K562 (cell line): ENCODE measurements around the gene CFAP20. TPM values are rescaled to one million over a fixed set of nuclear protein-coding genes. Genes with fewer than 3 reads are reported as not detected.

Experiments used
- ATAC-seq: fragments of 200-7000 bp; cut with Tn5 transposase; 3 replicates; pipeline ENCODE4 v1.9.1; 2020; ENCODE audit warnings: moderate library complexity
- BruUV-seq: library from RNA; stranded (reverse); fragments of 400-500 nt; replicated peaks from 2 replicates; lab custom pipeline; 2021; lab: Mats Ljungman, UMichigan
- CTCF ChIA-PET: fragments of 300-600 bp; formaldehyde crosslinking; extraction: SDS; loops from one replicate; lab custom pipeline; 2021; ENCODE audit warnings: low intra/inter-chr PET ratio; lab: Yijun Ruan, JAX
- POLR2A ChIA-PET: fragments of 300-600, 350-650 bp; sonication (Branson Sonifier 250); formaldehyde crosslinking; extraction: SDS; loops from one replicate; lab custom pipeline; 2021; ENCODE audit warnings: antibody characterized with exemption, inconsistent platforms; lab: Yijun Ruan, JAX
- DNase-seq, 4 experiments: peaks; one replicate each; pipeline versions ENCODE4 v3.0.0 to v3.0.0-alpha.2; 2011 to 2018; ENCODE audit warnings: low spot score in 3 of 4, mixed read lengths in 3 of 4; ENCODE audit errors: extremely low read depth in 1 of 4
- FAIRE-seq: peaks from 2 replicates; lab custom pipeline; 2011; peaks lifted over from hg19 to GRCh38; lab: Jason Lieb, UNC
- H2AFZ ChIP-seq: 2 replicates; pipeline ENCODE4 v1.6.0; 2011; ENCODE audit warnings: low read depth, low read length, control low read depth, inconsistent platforms
- H3K27ac ChIP-seq: fragments of 200-600 bp; 3 replicates; pipeline ENCODE4 v1.8.0; 2011; ENCODE audit warnings: low read depth, mild to moderate bottlenecking, control low read depth, inconsistent platforms, low read length, moderate library complexity, mixed read lengths; ENCODE audit errors: extremely low read depth
- H3K27me3 ChIP-seq, 2 experiments: fragments of 300-600 bp in 1 of 2; 2 replicates in 1 of 2; 3 replicates in 1 of 2; pipeline versions ENCODE4 v1.6.0 to v1.8.0; 2011; ENCODE audit warnings: inconsistent platforms in 2 of 2, low read length in 2 of 2, mild to moderate bottlenecking in 1 of 2, mixed read lengths in 1 of 2, moderate library complexity in 1 of 2; ENCODE audit not compliant: control insufficient read depth in 2 of 2, insufficient read depth in 2 of 2
- H3K36me3 ChIP-seq: fragments of 300-600 bp; 3 replicates; pipeline ENCODE4 v1.8.0; 2011; ENCODE audit warnings: mild to moderate bottlenecking, low read length, inconsistent platforms; ENCODE audit not compliant: control insufficient read depth, insufficient read depth
- H3K4me1 ChIP-seq, 2 experiments: fragments of 200-600 bp in 1 of 2; replicated peaks in 1 of 2; 2 replicates in 1 of 2; 3 replicates in 1 of 2; pipeline versions ENCODE4 v1.5.1 to v1.8.0; 2011; ENCODE audit warnings: inconsistent platforms in 2 of 2, low read length in 2 of 2, mild to moderate bottlenecking in 1 of 2, mixed read lengths in 1 of 2, moderate library complexity in 1 of 2; ENCODE audit not compliant: control insufficient read depth in 2 of 2, insufficient read depth in 2 of 2
- H3K4me2 ChIP-seq: 2 replicates; pipeline ENCODE4 v1.6.1; 2011; ENCODE audit warnings: low read length, control low read depth, inconsistent platforms, mixed read lengths; ENCODE audit not compliant: insufficient read depth
- H3K4me3 ChIP-seq: fragments of 200-600 bp; sonication (generic), shearing (Covaris generic); 2 replicates; pipeline ENCODE4 v1.5.1; 2016; ENCODE audit warnings: control low read depth, inconsistent platforms
- H3K79me2 ChIP-seq: fragments of 200-600 bp; 3 replicates; pipeline ENCODE4 v1.8.0; 2011; ENCODE audit warnings: low read length, inconsistent platforms; ENCODE audit not compliant: control insufficient read depth, insufficient read depth
- H3K9ac ChIP-seq, 2 experiments: 2 replicates each; pipeline versions ENCODE4 v1.6.0 to v1.6.1; 2011; ENCODE audit warnings: low read depth in 2 of 2, low read length in 2 of 2, control low read depth in 1 of 2, inconsistent platforms in 1 of 2, mild to moderate bottlenecking in 1 of 2, mixed read lengths in 1 of 2; ENCODE audit not compliant: insufficient read depth in 1 of 2
- H3K9me1 ChIP-seq: one replicate; pipeline ENCODE4 v1.6.0; 2011; ENCODE audit warnings: inconsistent platforms, mild to moderate bottlenecking, low read length, moderate library complexity; ENCODE audit not compliant: control insufficient read depth, insufficient read depth
- H3K9me3 ChIP-seq: replicated peaks from 2 replicates; pipeline ENCODE4 v1.5.1; 2011; ENCODE audit warnings: low read depth, low read length, inconsistent platforms; ENCODE audit not compliant: control insufficient read depth, insufficient read depth
- H4K20me1 ChIP-seq: replicated peaks from 2 replicates; pipeline ENCODE4 v1.6.1; 2011; ENCODE audit warnings: low read length, inconsistent platforms, mixed read lengths; ENCODE audit not compliant: control insufficient read depth, insufficient read depth
- BACH1 ChIP-seq: fragments of 200-800 bp; sonication (Bioruptor generic); IDR thresholded peaks from 2 replicates; pipeline ENCODE4 v1.6.1; 2016; ENCODE audit warnings: missing genetic modification characterization, missing compliant biosample characterization
- BDP1 ChIP-seq: IDR thresholded peaks from 3 replicates; pipeline ENCODE4 v1.6.1; 2011; ENCODE audit not compliant: insufficient read length, insufficient read depth
- CHD2 ChIP-seq: IDR thresholded peaks from 2 replicates; pipeline ENCODE4 v1.6.1; 2011; ENCODE audit warnings: low read depth, low read length
- DACH1 ChIP-seq: fragments of 450-650 bp; IDR thresholded peaks from 2 replicates; pipeline ENCODE4 v1.6.1; 2018; ENCODE audit not compliant: partially characterized antibody
- ETV1 ChIP-seq: fragments of 450-650 bp; conservative IDR thresholded peaks from 2 replicates; pipeline ENCODE4 v1.6.1; 2016; ENCODE audit warnings: missing genetic modification characterization, control low read depth, low read depth, missing compliant biosample characterization
- GTF2A2 ChIP-seq: IDR thresholded peaks from 2 replicates; pipeline ENCODE4 v1.6.1; 2016; ENCODE audit warnings: mild to moderate bottlenecking, missing genetic modification characterization, missing compliant biosample characterization
- MCM5 ChIP-seq: fragments of 450-650 bp; IDR thresholded peaks from 2 replicates; pipeline ENCODE4 v1.6.1; 2016; ENCODE audit warnings: low read depth
- RB1 ChIP-seq: fragments of 450-650 bp; IDR thresholded peaks from 2 replicates; pipeline ENCODE4 v1.6.1; 2017; ENCODE audit warnings: low read depth, mild to moderate bottlenecking
- SMAD2 ChIP-seq: fragments of 150-350 bp; IDR thresholded peaks from 2 replicates; pipeline ENCODE4 v1.6.1; 2014; ENCODE audit warnings: low read depth, mild to moderate bottlenecking, low read length
- WGBS: fragments of 100-300 bp; shearing (Covaris generic); methylation state at CpG from one replicate; pipeline ENCODE4 v1.1.6; 2016; ENCODE audit warnings: low coverage, mixed read lengths; ENCODE audit not compliant: insufficient coverage; ENCODE audit errors: missing lambda C conversion rate; 5-methylcytosine and 5-hydroxymethylcytosine counted together
- in situ Hi-C: fragments of 300-500 bp; cut with MboI; formaldehyde crosslinking; loops from 4 replicates; pipeline ENCODE4 v1.15.0; 2018; ENCODE audit warnings: inconsistent platforms, mixed read lengths
- intact Hi-C: fragments of 100-400 bp; cut with micrococcal nuclease; formaldehyde crosslinking; loops from 2 replicates; pipeline ENCODE4 v1.14.2; 2022
- polyA plus RNA-seq, 8 experiments: library from polyadenylated mRNA; depleted of rRNA in 4 of 8; stranded (reverse) in 5 of 8; unstranded in 3 of 8; fragments of >200 nt; fragmentation: Nextera tagmentation in 2 of 8; fragmentation: Illumina TruSeq in 1 of 8; extraction: Ambion mirVana in 2 of 8; extraction: Trizol in 1 of 8; gene quantifications; 2 replicates each; pipeline versions ENCODE4 v1.2.1 to v1.2.3, GENCODE V29; 2011 to 2014; ENCODE audit warnings: inconsistent platforms in 1 of 8, missing spikeins in 1 of 8
- total RNA-seq, 7 experiments: library from RNA; depleted of rRNA in 6 of 7; stranded (reverse); fragments of >200 nt in 6 of 7; fragmentation: Illumina TruSeq in 2 of 7; extraction: Trizol in 2 of 7; gene quantifications; 2 replicates each; pipeline versions ENCODE4 v1.2.1 to v1.2.3, GENCODE V29; 2011 to 2021; ENCODE audit warnings: low replicate concordance in 1 of 7
- TF ChIP-seq, protein P1 (sequence below): fragments of 250-450 bp; sonication (Bioruptor Pico); IDR thresholded peaks from 2 replicates; pipeline ENCODE4 v1.5.0; 2022; ENCODE audit warnings: mild to moderate bottlenecking
- TF ChIP-seq, protein P2 (sequence below): fragments of 250-450 bp; sonication (Bioruptor Pico); IDR thresholded peaks from 2 replicates; pipeline ENCODE4 v1.8.0; 2021; ENCODE audit warnings: borderline replicate concordance, mild to moderate bottlenecking, moderate library complexity; ENCODE audit not compliant: poor library complexity, severe bottlenecking
- TF ChIP-seq, protein P3 (sequence below): IDR thresholded peaks from 2 replicates; pipeline ENCODE4 v1.6.1; 2011; ENCODE audit not compliant: insufficient read length; ENCODE audit errors: extremely low read depth

Gene CFAP20
- total and polyA plus RNA-seq, 9 of the 15 experiments (the other 6 are each of a cell fraction or from before 2014, with no cell fraction given), result 20.5 to 90.5 (median 75.3) TPM

DNA sequence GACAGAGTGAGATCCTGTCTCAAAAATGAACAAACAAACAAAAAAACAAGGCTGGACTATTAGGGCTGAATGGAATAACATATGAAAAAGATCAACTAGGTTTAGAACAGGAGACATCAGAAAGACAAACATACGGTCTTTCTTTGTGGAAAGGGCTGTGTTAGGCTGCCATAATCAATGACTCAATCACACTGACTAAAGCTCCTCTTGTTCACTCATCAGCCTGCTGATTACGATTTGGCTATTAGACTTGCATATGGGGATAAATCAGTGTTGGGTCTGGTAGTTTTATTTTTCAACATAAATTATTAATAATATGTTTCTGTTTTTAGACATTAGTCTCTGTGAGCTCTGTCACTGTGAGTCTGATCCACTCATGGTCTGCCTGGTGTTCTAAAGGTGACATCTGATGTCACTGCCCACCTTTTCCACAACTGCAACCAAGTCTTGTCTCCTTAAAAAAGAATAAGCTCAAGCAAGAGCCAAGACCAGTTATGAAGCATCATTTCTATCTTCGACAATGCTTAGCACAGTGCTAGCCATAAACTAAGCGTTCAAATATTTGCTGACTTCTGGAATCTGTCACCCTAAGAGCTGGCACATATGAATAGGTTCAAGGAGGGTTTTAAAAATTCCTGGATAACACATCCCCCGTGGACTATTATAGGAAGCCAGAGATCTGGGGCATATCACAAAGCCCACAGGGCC is 10.2 kb downstream of the CFAP20 start:
- intact Hi-C loops, result no loop called here
- H3K36me3 ChIP-seq, result peaks cover 35% of the 10 kb centered on the region

More for the DNA sequence above, 10.2 kb downstream of the CFAP20 start:
- ChIA-PET CTCF (no interaction called here), POLR2A (interaction anchor here (0.6 to 1.2 kb wide), 4 partner anchors 8 to 298 kb away, joined by 3 to 5 read pairs (median 4); partner anchors contain the start of gene CFAP20)
- FAIRE-seq (no peak), ATAC-seq (no peak), DNase-seq (no peak)
- no peak overlapping the region for H2AFZ ChIP-seq
- WGBS, result 85% methylated on average over 5 of the region's 5 CpGs
- peaks cover 8% of the 10 kb centered on the region; the same call in 1 of the 2 replicates for H4K20me1 ChIP-seq
- in situ Hi-C loops, result loop anchor here (5.0 kb wide), 1 partner anchor 87 kb away; no protein-coding TSS in a partner anchor
- H3K9me3 ChIP-seq, result no peaks in the 10 kb centered on the region
- H3K27ac ChIP-seq, result no peak overlapping the region
- no peak overlapping the region for H3K4me2 ChIP-seq
- no peak overlapping the region for H3K4me3 ChIP-seq
- H3K9ac ChIP-seq, result no peak overlapping the region
- H3K4me1 ChIP-seq, result peaks cover 11 to 24% of the 10 kb centered on the region in 2 experiments; a peak in 4 of 5 replicates
- BruUV-seq, result no TSS peak
- H3K9me1 ChIP-seq, result no peaks in the 10 kb centered on the region
- no peaks in the 10 kb centered on the region for H3K27me3 ChIP-seq
- H3K79me2 ChIP-seq, result peaks cover 72% of the 10 kb centered on the region
- TF ChIP-seq BDP1 (no peak), MCM5 (no peak), GTF2A2 (tag) (no peak), RB1 (no peak), BACH1 (tag) (no peak), DACH1 (no peak), CHD2 (no peak), ETV1 (no peak), SMAD2 (no peak)
- TF ChIP-seq, protein P1, sequence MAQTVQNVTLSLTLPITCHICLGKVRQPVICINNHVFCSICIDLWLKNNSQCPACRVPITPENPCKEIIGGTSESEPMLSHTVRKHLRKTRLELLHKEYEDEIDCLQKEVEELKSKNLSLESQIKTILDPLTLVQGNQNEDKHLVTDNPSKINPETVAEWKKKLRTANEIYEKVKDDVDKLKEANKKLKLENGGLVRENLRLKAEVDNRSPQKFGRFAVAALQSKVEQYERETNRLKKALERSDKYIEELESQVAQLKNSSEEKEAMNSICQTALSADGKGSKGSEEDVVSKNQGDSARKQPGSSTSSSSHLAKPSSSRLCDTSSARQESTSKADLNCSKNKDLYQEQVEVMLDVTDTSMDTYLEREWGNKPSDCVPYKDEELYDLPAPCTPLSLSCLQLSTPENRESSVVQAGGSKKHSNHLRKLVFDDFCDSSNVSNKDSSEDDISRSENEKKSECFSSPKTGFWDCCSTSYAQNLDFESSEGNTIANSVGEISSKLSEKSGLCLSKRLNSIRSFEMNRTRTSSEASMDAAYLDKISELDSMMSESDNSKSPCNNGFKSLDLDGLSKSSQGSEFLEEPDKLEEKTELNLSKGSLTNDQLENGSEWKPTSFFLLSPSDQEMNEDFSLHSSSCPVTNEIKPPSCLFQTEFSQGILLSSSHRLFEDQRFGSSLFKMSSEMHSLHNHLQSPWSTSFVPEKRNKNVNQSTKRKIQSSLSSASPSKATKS (CRISPR knock-in tag), result no peak
- TF ChIP-seq, protein P2, sequence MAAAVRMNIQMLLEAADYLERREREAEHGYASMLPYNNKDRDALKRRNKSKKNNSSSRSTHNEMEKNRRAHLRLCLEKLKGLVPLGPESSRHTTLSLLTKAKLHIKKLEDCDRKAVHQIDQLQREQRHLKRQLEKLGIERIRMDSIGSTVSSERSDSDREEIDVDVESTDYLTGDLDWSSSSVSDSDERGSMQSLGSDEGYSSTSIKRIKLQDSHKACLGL (CRISPR knock-in tag), result no peak
- TF ChIP-seq, protein P3, sequence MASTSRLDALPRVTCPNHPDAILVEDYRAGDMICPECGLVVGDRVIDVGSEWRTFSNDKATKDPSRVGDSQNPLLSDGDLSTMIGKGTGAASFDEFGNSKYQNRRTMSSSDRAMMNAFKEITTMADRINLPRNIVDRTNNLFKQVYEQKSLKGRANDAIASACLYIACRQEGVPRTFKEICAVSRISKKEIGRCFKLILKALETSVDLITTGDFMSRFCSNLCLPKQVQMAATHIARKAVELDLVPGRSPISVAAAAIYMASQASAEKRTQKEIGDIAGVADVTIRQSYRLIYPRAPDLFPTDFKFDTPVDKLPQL, result no peak
